GM12864 (cell line): ENCODE data around the gene RIF1.

ENCODE experiments used
- DNase-seq: peaks from one replicate; pipeline ENCODE4 v3.0.0-alpha.2; 2011; ENCODE audit warnings: low read depth
- H3K4me3 ChIP-seq: 2 replicates; pipeline ENCODE4 v1.5.1; 2011; ENCODE audit warnings: mild to moderate bottlenecking, low read depth, low read length, control low read depth
- TF ChIP-seq, protein P1 (sequence below): IDR thresholded peaks from 2 replicates; pipeline ENCODE4 v1.5.1; 2011; ENCODE audit warnings: low read depth, mild to moderate bottlenecking, moderate library complexity, low read length, control low read depth, inconsistent platforms; ENCODE audit errors: missing control alignments

The RIF1 gene

DNA sequence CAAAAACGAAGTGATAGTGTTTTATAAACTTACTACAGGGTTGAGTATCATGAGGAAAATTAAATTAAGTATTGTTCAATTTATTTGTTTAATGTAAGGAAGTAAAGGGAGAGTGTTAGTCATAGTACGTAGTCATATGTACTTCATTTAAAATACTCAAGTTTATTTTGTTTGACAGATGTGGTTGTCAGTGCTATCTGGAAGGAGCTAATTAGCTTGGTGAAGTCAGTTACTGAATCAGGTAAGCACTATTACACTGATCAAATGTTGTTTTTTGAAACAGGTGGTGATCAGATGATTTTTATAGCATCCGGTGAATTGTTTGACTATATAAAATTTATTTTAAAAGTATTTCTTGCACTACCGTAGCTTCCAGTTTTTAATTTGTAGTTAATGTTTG is 28.8 kb downstream of the RIF1 start:
- DNase-seq = no peak
- TF ChIP-seq, protein P1, sequence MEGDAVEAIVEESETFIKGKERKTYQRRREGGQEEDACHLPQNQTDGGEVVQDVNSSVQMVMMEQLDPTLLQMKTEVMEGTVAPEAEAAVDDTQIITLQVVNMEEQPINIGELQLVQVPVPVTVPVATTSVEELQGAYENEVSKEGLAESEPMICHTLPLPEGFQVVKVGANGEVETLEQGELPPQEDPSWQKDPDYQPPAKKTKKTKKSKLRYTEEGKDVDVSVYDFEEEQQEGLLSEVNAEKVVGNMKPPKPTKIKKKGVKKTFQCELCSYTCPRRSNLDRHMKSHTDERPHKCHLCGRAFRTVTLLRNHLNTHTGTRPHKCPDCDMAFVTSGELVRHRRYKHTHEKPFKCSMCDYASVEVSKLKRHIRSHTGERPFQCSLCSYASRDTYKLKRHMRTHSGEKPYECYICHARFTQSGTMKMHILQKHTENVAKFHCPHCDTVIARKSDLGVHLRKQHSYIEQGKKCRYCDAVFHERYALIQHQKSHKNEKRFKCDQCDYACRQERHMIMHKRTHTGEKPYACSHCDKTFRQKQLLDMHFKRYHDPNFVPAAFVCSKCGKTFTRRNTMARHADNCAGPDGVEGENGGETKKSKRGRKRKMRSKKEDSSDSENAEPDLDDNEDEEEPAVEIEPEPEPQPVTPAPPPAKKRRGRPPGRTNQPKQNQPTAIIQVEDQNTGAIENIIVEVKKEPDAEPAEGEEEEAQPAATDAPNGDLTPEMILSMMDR = no peak
- no peak overlapping the region for H3K4me3 ChIP-seq

DNA sequence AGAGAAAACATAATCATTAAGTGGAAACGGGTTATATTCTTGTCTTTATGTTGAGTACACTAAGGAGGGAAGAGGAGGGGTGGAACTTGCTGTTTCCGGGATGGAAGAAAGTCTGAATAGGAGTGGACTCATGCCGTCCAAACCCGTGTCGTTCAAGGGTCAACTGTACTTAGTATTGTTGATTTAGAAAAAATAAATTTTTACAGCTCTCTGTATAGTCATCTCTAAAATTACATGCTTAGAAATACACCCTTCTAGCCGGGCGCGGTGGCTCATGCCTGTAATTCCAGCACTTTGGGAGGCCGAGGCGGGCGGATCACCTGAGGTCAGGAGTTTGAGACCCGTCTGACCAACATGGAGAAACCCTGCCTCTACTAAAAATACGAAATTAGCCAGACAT is 29.4 kb downstream of the RIF1 start:
- DNase-seq = no peak
- TF ChIP-seq, protein P1 = no peak

DNA sequence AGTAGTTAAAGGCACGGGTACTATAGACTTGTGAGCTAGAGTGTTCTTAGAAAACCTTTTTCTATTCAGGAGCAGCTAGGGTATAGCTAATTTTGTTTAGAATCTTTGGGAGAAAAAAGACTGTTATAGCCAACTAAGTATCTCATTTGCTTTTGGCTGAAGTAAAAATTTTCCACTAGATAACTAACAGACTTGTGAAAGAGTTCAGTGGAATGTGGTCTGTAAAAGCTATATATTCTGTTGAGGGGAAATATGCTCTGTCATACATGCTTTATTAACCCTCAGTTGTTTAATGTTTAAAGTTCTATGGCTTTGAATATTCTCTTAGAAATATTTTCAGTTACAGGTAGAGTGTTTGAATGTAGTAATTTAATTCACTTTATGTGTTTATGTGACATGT is 49.7 kb downstream of the RIF1 start:
- DNase-seq = no peak
- TF ChIP-seq, protein P1 = no peak
- no peak overlapping the region for H3K4me3 ChIP-seq

More for the DNA sequence above, 29.4 kb downstream of the RIF1 start:
- H3K4me3 ChIP-seq = no peak overlapping the region

DNA sequence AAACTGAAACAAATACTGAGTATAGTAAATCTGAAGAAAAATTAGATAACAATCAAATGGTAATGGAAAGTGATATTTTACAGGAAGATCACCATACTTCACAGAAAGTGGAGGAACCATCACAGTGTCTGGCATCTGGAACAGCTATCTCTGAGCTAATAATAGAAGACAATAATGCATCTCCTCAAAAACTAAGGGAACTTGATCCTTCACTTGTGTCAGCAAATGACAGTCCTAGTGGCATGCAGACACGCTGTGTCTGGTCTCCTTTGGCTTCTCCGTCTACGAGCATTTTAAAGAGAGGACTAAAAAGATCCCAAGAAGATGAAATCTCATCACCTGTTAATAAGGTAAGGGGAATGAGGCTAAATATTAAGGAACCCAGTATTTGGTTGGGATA is 56.1 kb downstream of the RIF1 start:
- TF ChIP-seq, protein P1 = no peak
- H3K4me3 ChIP-seq = no peak overlapping the region
- DNase-seq = no peak

DNA sequence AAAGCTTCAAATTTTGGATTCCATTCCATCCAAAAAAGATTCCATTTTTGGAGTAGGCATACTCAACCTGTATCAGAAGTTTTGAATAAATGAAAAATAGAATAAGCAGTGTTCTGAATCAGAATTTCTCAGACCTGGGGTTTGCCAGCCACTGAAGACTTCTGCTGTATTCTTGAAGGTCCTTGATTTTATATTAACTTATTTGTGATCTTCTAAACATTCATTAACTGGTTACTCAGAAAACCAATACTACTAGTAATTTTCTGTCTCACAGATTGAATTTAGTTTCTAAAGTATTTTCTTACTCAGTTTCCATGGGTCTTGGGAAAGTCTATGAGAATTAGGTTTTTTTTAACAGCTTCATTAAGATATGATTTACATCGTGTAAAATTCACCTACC is 60.9 kb downstream of the RIF1 start:
- no peak for DNase-seq
- TF ChIP-seq, protein P1 = no peak
- no peak overlapping the region for H3K4me3 ChIP-seq

DNA sequence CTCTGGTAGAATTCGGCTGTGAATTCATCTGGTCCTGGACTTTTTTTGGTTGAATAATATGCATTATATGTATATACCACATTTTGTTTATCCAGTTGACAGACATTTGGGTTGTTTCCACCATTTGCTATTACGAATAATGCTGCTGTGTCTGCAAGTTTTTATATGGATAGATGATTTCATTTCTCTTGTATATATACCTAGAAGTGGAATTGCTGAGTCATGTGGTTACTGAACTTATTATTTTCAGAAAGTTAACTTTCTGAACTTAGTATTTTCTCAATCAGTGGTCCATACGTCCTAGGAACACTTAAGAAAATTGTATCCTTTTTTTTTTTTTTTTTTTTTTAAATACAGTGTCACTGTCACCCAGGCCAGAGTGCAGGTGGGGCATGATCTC is 63.3 kb downstream of the RIF1 start:
- TF ChIP-seq, protein P1 = no peak
- H3K4me3 ChIP-seq = no peak overlapping the region

DNA sequence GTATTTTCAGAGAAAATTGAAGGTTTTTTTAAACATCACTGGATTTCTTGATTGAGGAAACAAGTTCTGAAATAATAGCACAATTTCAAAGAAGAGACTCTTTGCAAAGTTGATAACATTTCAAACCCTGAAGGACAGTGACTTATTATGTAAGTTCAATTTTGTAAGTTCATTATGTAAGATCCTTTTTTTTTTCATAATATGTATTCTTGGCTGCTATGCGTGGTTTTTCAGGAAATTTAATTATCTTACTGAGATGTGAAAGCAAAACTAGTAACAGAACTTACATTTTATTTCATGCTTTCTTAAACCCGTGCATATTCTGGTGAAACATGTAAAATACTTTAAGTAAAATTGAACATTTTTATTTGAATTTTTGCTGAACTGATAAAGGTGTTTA is 65.4 kb downstream of the RIF1 start:
- H3K4me3 ChIP-seq = no peak overlapping the region
- TF ChIP-seq, protein P1 = no peak
- no peak for DNase-seq

More for the DNA sequence above, 63.3 kb downstream of the RIF1 start:
- DNase-seq = no peak
